Measurements from ENCODE around the gene RHCE.

GRCh38 chr1:25360596-25361581 lies 59.7 kb downstream of the RHCE start:
- TF ChIP-seq ZNF274 (IDR thresholded peaks at IDR 0.05; ENCODE audit: low read depth, low read length) = no peak
- no peak for TF ChIP-seq YY1 (IDR thresholded peaks at IDR 0.05; ENCODE audit: insufficient read depth, insufficient read length)
- TF ChIP-seq SUZ12 (IDR thresholded peaks at IDR 0.05; ENCODE audit: extremely low read depth, insufficient read depth, insufficient read length) = no peak
